ENCODE measurements around the gene CLASP2.
"Not testable (repeated sequence)": the region's sequence is repeated elsewhere in the genome, so short reads cannot be mapped to it uniquely, and the experiment has no call there.

Gene CLASP2

DNA sequence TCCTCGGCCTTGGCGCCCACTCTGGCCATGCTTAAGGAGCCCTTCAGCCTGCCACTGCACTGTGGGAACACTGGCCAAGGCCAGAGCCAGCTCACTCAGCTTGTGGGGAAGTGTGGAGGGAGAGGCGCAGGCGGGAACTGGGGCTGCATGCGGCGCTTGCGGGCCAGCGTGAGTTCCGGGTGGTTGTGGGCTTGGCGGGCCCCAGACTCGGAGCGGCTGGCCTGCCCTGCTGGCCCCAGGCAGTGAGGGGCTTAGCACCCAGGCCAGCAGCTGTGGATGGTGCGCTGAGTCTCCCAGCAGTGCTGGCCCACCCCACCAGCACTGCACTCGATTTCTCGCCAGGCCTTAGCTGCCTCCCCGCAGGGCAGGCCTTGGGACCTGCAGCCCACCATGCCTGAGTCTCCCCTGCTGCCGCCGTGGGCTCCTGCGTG lies 264.7 kb downstream of the CLASP2 start:
- no peak for DNase-seq (ENCODE audit: low read depth, low spot score)

- DNase-seq (ENCODE audit: low read depth, low spot score) = not testable (repeated sequence)
These were observed 266.1 kb downstream of the CLASP2 start for GRCh38 chr3:33451994-33452393.

GRCh38 chr3:33447958-33448357 lies 270.1 kb downstream of the CLASP2 start:
- no peak for DNase-seq (ENCODE audit: low read depth, low spot score)

- DNase-seq (ENCODE audit: low read depth, low spot score) = not testable (repeated sequence)
These were observed 270.8 kb downstream of the CLASP2 start for GRCh38 chr3:33447256-33447625.

Data from activated naive CD8-positive, alpha-beta T cell treated with anti-CD3 and anti-CD28 coated beads, Interleukin-2, amount 50 U/mL, for 16 hours (primary cell).